Erythroblast (primary cell): Measurements from ENCODE around the gene HS2ST1.

Source experiments
- GATA1 ChIP-seq: IDR thresholded peaks from 2 replicates; pipeline ENCODE4 v1.6.1; 2011; ENCODE audit warnings: low read depth, mild to moderate bottlenecking, control low read depth, low read length, moderate library complexity
- POLR2A ChIP-seq: IDR thresholded peaks from 2 replicates; pipeline ENCODE4 v1.6.1; 2011; ENCODE audit warnings: mild to moderate bottlenecking, low read length

GRCh38 chr1:86975993-86976550 lies 61.6 kb downstream of the HS2ST1 start:
- no peak for TF ChIP-seq POLR2A
- no peak for TF ChIP-seq GATA1
